Liver (tissue), 3 donors: ENCODE measurements around the gene ZFP57.

Experiments
- EGR1 ChIP-seq, 2 donors: IDR thresholded peaks; 2 replicates each; pipeline ENCODE4 v1.6.1; 2016 to 2018; ENCODE audit warnings: antibody characterized with exemption in 2 of 2, low read depth in 2 of 2
- FOXA1 ChIP-seq: IDR thresholded peaks from 2 replicates; pipeline ENCODE4 v1.6.1; 2016; ENCODE audit warnings: antibody characterized with exemption
- GABPA ChIP-seq, 2 donors: IDR thresholded peaks in 1 of 2; conservative IDR thresholded peaks in 1 of 2; 2 replicates each; pipeline ENCODE4 v1.6.1; 2016; ENCODE audit warnings: antibody characterized with exemption in 2 of 2, mild to moderate bottlenecking in 1 of 2, moderate library complexity in 1 of 2
- HNF4G ChIP-seq: IDR thresholded peaks from 2 replicates; pipeline ENCODE4 v1.6.1; 2016; ENCODE audit warnings: antibody characterized with exemption
- JUND ChIP-seq, 2 donors: IDR thresholded peaks; 2 replicates each; pipeline ENCODE4 v1.6.1; 2016; ENCODE audit warnings: antibody characterized with exemption in 2 of 2
- MAX ChIP-seq: IDR thresholded peaks from 2 replicates; pipeline ENCODE4 v1.6.1; 2016; ENCODE audit warnings: antibody characterized with exemption
- RAD21 ChIP-seq, 2 donors: IDR thresholded peaks; 2 replicates each; pipeline ENCODE4 v1.6.1; 2016; ENCODE audit warnings: antibody characterized with exemption in 2 of 2, mild to moderate bottlenecking in 2 of 2
- SP1 ChIP-seq: IDR thresholded peaks from 2 replicates; pipeline ENCODE4 v1.6.1; 2018; ENCODE audit warnings: antibody characterized with exemption, mild to moderate bottlenecking
- TAF1 ChIP-seq: conservative IDR thresholded peaks from 2 replicates; pipeline ENCODE4 v1.6.1; 2016; ENCODE audit warnings: antibody characterized with exemption, mild to moderate bottlenecking
- YY1 ChIP-seq: IDR thresholded peaks from 2 replicates; pipeline ENCODE4 v1.6.1; 2016; ENCODE audit warnings: antibody characterized with exemption, mild to moderate bottlenecking
- TF ChIP-seq, protein P1 (sequence below): fragments of 150-350 bp; IDR thresholded peaks from 2 replicates; pipeline ENCODE4 v1.5.1; 2017; ENCODE audit warnings: improper control_type of control experiment, low read depth, low read length; ENCODE audit not compliant: missing input control
- TF ChIP-seq, protein P2 (sequence below): IDR thresholded peaks from 2 replicates; pipeline ENCODE4 v1.6.1; 2016; ENCODE audit warnings: antibody characterized with exemption, mild to moderate bottlenecking
- TF ChIP-seq, protein P3 (sequence below): IDR thresholded peaks from 2 replicates; pipeline ENCODE4 v1.6.1; 2016; ENCODE audit warnings: antibody characterized with exemption
- TF ChIP-seq, protein P4 (sequence below): IDR thresholded peaks from 2 replicates; pipeline ENCODE4 v1.6.1; 2016; ENCODE audit warnings: antibody characterized with exemption
- donor health status: healthy.
- donor health status: healthy.

DNA sequence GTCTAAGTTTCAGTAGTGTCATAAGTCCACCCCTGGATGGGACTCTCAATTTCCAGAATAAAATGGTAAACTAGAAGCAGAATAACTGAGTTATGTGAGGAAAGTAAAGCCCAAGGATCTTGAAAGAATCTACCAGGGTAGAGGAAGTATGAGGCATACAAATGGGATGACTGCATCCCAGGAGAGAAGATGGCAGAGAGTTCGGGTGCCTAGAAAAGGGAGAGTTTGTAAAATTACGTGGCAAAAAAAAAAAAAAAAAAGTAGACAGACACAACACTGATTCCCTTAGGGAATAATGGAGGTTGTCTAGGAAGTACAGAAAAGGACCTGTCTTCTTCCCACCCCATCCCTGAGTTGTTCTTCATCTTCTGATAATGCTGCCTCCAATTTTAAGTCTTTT lies 51.4 kb downstream of the ZFP57 start:
- TF ChIP-seq, protein P1, sequence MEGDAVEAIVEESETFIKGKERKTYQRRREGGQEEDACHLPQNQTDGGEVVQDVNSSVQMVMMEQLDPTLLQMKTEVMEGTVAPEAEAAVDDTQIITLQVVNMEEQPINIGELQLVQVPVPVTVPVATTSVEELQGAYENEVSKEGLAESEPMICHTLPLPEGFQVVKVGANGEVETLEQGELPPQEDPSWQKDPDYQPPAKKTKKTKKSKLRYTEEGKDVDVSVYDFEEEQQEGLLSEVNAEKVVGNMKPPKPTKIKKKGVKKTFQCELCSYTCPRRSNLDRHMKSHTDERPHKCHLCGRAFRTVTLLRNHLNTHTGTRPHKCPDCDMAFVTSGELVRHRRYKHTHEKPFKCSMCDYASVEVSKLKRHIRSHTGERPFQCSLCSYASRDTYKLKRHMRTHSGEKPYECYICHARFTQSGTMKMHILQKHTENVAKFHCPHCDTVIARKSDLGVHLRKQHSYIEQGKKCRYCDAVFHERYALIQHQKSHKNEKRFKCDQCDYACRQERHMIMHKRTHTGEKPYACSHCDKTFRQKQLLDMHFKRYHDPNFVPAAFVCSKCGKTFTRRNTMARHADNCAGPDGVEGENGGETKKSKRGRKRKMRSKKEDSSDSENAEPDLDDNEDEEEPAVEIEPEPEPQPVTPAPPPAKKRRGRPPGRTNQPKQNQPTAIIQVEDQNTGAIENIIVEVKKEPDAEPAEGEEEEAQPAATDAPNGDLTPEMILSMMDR: no peak
- TF ChIP-seq SP1 (no peak), YY1 (no peak), RAD21 (IDR thresholded peaks at IDR 0.05) (no peak), EGR1 (IDR thresholded peaks at IDR 0.05; ENCODE audit: low read depth in 2 of 2) (no peak), MAX (no peak), TAF1 (no peak), GABPA (IDR thresholded peaks at IDR 0.05 in 1 of 2, conservative IDR thresholded peaks at IDR 0.05 in 1 of 2) (no peak), JUND (IDR thresholded peaks at IDR 0.05) (no peak), FOXA1 (no peak), HNF4G (no peak)
- TF ChIP-seq, protein P2, sequence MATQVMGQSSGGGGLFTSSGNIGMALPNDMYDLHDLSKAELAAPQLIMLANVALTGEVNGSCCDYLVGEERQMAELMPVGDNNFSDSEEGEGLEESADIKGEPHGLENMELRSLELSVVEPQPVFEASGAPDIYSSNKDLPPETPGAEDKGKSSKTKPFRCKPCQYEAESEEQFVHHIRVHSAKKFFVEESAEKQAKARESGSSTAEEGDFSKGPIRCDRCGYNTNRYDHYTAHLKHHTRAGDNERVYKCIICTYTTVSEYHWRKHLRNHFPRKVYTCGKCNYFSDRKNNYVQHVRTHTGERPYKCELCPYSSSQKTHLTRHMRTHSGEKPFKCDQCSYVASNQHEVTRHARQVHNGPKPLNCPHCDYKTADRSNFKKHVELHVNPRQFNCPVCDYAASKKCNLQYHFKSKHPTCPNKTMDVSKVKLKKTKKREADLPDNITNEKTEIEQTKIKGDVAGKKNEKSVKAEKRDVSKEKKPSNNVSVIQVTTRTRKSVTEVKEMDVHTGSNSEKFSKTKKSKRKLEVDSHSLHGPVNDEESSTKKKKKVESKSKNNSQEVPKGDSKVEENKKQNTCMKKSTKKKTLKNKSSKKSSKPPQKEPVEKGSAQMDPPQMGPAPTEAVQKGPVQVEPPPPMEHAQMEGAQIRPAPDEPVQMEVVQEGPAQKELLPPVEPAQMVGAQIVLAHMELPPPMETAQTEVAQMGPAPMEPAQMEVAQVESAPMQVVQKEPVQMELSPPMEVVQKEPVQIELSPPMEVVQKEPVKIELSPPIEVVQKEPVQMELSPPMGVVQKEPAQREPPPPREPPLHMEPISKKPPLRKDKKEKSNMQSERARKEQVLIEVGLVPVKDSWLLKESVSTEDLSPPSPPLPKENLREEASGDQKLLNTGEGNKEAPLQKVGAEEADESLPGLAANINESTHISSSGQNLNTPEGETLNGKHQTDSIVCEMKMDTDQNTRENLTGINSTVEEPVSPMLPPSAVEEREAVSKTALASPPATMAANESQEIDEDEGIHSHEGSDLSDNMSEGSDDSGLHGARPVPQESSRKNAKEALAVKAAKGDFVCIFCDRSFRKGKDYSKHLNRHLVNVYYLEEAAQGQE: no peak
- TF ChIP-seq, protein P3, sequence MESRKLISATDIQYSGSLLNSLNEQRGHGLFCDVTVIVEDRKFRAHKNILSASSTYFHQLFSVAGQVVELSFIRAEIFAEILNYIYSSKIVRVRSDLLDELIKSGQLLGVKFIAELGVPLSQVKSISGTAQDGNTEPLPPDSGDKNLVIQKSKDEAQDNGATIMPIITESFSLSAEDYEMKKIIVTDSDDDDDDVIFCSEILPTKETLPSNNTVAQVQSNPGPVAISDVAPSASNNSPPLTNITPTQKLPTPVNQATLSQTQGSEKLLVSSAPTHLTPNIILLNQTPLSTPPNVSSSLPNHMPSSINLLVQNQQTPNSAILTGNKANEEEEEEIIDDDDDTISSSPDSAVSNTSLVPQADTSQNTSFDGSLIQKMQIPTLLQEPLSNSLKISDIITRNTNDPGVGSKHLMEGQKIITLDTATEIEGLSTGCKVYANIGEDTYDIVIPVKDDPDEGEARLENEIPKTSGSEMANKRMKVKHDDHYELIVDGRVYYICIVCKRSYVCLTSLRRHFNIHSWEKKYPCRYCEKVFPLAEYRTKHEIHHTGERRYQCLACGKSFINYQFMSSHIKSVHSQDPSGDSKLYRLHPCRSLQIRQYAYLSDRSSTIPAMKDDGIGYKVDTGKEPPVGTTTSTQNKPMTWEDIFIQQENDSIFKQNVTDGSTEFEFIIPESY: no peak
- TF ChIP-seq, protein P4, sequence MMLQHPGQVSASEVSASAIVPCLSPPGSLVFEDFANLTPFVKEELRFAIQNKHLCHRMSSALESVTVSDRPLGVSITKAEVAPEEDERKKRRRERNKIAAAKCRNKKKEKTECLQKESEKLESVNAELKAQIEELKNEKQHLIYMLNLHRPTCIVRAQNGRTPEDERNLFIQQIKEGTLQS: no peak
